Neural cell (in vitro differentiated cells): ENCODE measurements around the gene SS18L1.

Experiments used
- CTCF ChIP-seq: fragments of 450-650 bp; IDR thresholded peaks from 2 replicates; pipeline ENCODE4 v1.5.1; 2014; ENCODE audit warnings: antibody characterized with exemption, mild to moderate bottlenecking, moderate library complexity; ENCODE audit not compliant: poor library complexity, severe bottlenecking
- EP300 ChIP-seq: fragments of 450-650 bp; conservative IDR thresholded peaks from 2 replicates; pipeline ENCODE4 v1.6.1; 2014; ENCODE audit warnings: antibody characterized with exemption, mild to moderate bottlenecking, moderate library complexity; ENCODE audit not compliant: poor library complexity, severe bottlenecking
- EZH2 ChIP-seq: fragments of 200-600, 300-800 bp; shearing (Covaris generic), sonication (generic); IDR thresholded peaks from 2 replicates; pipeline ENCODE4 v1.6.1; 2014; ENCODE audit warnings: antibody characterized with exemption, low read length, borderline replicate concordance, mild to moderate bottlenecking; ENCODE audit not compliant: insufficient read depth, poor library complexity, severe bottlenecking
- MXI1 ChIP-seq: fragments of 450-650 bp; conservative IDR thresholded peaks from 2 replicates; pipeline ENCODE4 v1.6.1; 2014; ENCODE audit warnings: antibody characterized with exemption, mild to moderate bottlenecking; ENCODE audit not compliant: poor library complexity, severe bottlenecking
- POLR2AphosphoS5 ChIP-seq: IDR thresholded peaks from 2 replicates; pipeline ENCODE4 v1.6.1; 2012
- RAD21 ChIP-seq: fragments of 450-650 bp; conservative IDR thresholded peaks from 2 replicates; pipeline ENCODE4 v1.6.1; 2014; ENCODE audit warnings: antibody characterized with exemption, mild to moderate bottlenecking, moderate library complexity
- TAF1 ChIP-seq: IDR thresholded peaks from 2 replicates; pipeline ENCODE4 v1.6.1; 2012; ENCODE audit warnings: low read depth

GRCh38 chr20:62133051-62133845, 10.3 kb upstream of the SS18L1 start:
- no peak for TF ChIP-seq POLR2AphosphoS5
- no peak for TF ChIP-seq CTCF
- TF ChIP-seq TAF1 = no peak
- no peak for TF ChIP-seq EZH2
- no peak for TF ChIP-seq RAD21
- TF ChIP-seq EP300 = no peak
- no peak for TF ChIP-seq MXI1
